Left ventricle myocardium inferior (tissue), 1 donor: ENCODE results near the gene PLPP2. TPM values are rescaled to one million over a fixed set of nuclear protein-coding genes. Genes with fewer than 3 reads are reported as not detected.

ENCODE experiments used
- DNase-seq: peaks from one replicate; pipeline ENCODE4 v3.0.0-alpha.2; 2020
- H3K27ac ChIP-seq: fragments of 200-600 bp; replicated peaks from 2 replicates; pipeline ENCODE4 v1.8.0; 2021
- H3K27me3 ChIP-seq: fragments of 200-600 bp; 2 replicates; pipeline ENCODE4 v1.8.0; 2021; ENCODE audit warnings: low read depth
- H3K36me3 ChIP-seq: fragments of 200-600 bp; 2 replicates; pipeline ENCODE4 v1.8.0; 2021
- H3K4me1 ChIP-seq: fragments of 200-600 bp; 2 replicates; pipeline ENCODE4 v1.8.0; 2021
- H3K4me3 ChIP-seq: fragments of 200-600 bp; 2 replicates; pipeline ENCODE4 v1.8.0; 2021; ENCODE audit warnings: mild to moderate bottlenecking, moderate library complexity
- H3K9me3 ChIP-seq: fragments of 200-600 bp; replicated peaks from 2 replicates; pipeline ENCODE4 v1.8.0; 2021
- CTCF ChIP-seq: fragments of 200-600 bp; IDR thresholded peaks from 2 replicates; pipeline ENCODE4 v1.8.0; 2021; ENCODE audit warnings: antibody characterized with exemption, mild to moderate bottlenecking, borderline replicate concordance
- intact Hi-C: fragments of 100-400 bp; cut with micrococcal nuclease; formaldehyde crosslinking; loops from one replicate; pipeline ENCODE4 v1.11.0; 2022
- long read RNA-seq: library from polyadenylated mRNA; unstranded; transcript quantifications from one replicate; pipeline ENCODE4 v2.0.0, GENCODE V29; 2021
- total RNA-seq: library from RNA; stranded (reverse); fragmentation: NEBNext Ultra II Directional; extraction: Animal tissue kit (Norgen Biotek cat#: 25700); gene quantifications from one replicate; pipeline ENCODE4 v1.2.1, GENCODE V29; 2021
- donor health status: DM: no; HTN: yes; CAD: no; lungs with severe emphysema.

Gene PLPP2
- total RNA-seq: not detected
- long read RNA-seq: 0 reads

- Histone ChIP-seq H3K9me3 (no peaks in the 10 kb centered on the region), H3K36me3 (no peaks in the 10 kb centered on the region), H3K4me3 (peak within 1 kb of the TSS; percentile 58), H3K27ac (no peak within 1 kb of the TSS), H3K27me3 (peaks cover 77% of the 10 kb centered on the region), H3K4me1 (peaks cover 40% of the 10 kb centered on the region)
- no peak for DNase-seq
- TF ChIP-seq CTCF: no peak
- intact Hi-C loops: no loop called here
These were observed at the start of gene PLPP2 for GRCh38 chr19:291006-291521. PLPP2 (minus strand) TSS chr19:291403; CDS start chr19:291336, 67 bp downstream.

- peaks cover 13% of the 10 kb centered on the region for H3K36me3 ChIP-seq
- no peaks in the 10 kb centered on the region for H3K27me3 ChIP-seq
- intact Hi-C loops: no loop called here
- TF ChIP-seq CTCF: no peak
- DNase-seq: no peak
- peaks cover 65% of the 10 kb centered on the region for H3K4me1 ChIP-seq
- no peaks in the 10 kb centered on the region for H3K9me3 ChIP-seq
- peak overlapping the region; percentile 84 for H3K4me3 ChIP-seq
- H3K27ac ChIP-seq: peak overlapping the region; percentile 81
These were observed 49.6 kb upstream of the PLPP2 start for GRCh38 chr19:340620-341385.

- H3K4me3 ChIP-seq: peak overlapping the region; percentile 84
- H3K36me3 ChIP-seq: peaks cover 27% of the 10 kb centered on the region
- H3K9me3 ChIP-seq: no peaks in the 10 kb centered on the region
- no peak for DNase-seq
- H3K27me3 ChIP-seq: no peaks in the 10 kb centered on the region
- H3K4me1 ChIP-seq: peaks cover 61% of the 10 kb centered on the region
- H3K27ac ChIP-seq: no peak overlapping the region
- intact Hi-C loops: no loop called here
- no peak for TF ChIP-seq CTCF
These were observed 48.2 kb upstream of the PLPP2 start for GRCh38 chr19:339262-339887.

- no peak for TF ChIP-seq CTCF
- no peak overlapping the region for H3K27ac ChIP-seq
- no peak overlapping the region for H3K4me3 ChIP-seq
- intact Hi-C loops: no loop called here
- peaks cover 34% of the 10 kb centered on the region for H3K36me3 ChIP-seq
- H3K27me3 ChIP-seq: no peaks in the 10 kb centered on the region
- no peak for DNase-seq
- peaks cover 52% of the 10 kb centered on the region for H3K4me1 ChIP-seq
- no peaks in the 10 kb centered on the region for H3K9me3 ChIP-seq
These were observed 47.2 kb upstream of the PLPP2 start for GRCh38 chr19:338421-338820.

GRCh38 chr19:336067-336614 is 44.9 kb upstream of the PLPP2 start:
- TF ChIP-seq CTCF: no peak
- Histone ChIP-seq H3K27me3 (no peaks in the 10 kb centered on the region), H3K4me3 (no peak overlapping the region), H3K27ac (no peak overlapping the region), H3K4me1 (peaks cover 30% of the 10 kb centered on the region), H3K9me3 (no peaks in the 10 kb centered on the region), H3K36me3 (peaks cover 44% of the 10 kb centered on the region)
- intact Hi-C loops: no loop called here
- no peak for DNase-seq
